Measurements from ENCODE around the gene MAGOHB.

GRCh38 chr12:10595881-10596280 lies 17.5 kb downstream of the MAGOHB start:
- no peak for TF ChIP-seq POLR2A (IDR thresholded peaks at IDR 0.05)
- TF ChIP-seq, protein P1, sequence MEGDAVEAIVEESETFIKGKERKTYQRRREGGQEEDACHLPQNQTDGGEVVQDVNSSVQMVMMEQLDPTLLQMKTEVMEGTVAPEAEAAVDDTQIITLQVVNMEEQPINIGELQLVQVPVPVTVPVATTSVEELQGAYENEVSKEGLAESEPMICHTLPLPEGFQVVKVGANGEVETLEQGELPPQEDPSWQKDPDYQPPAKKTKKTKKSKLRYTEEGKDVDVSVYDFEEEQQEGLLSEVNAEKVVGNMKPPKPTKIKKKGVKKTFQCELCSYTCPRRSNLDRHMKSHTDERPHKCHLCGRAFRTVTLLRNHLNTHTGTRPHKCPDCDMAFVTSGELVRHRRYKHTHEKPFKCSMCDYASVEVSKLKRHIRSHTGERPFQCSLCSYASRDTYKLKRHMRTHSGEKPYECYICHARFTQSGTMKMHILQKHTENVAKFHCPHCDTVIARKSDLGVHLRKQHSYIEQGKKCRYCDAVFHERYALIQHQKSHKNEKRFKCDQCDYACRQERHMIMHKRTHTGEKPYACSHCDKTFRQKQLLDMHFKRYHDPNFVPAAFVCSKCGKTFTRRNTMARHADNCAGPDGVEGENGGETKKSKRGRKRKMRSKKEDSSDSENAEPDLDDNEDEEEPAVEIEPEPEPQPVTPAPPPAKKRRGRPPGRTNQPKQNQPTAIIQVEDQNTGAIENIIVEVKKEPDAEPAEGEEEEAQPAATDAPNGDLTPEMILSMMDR (IDR thresholded peaks at IDR 0.05), result no peak
